ENCODE measurements around the gene PGAP2. TPM values are rescaled to one million over a fixed set of nuclear protein-coding genes. Genes with fewer than 3 reads are reported as not detected.

The PGAP2 gene
- total and polyA plus RNA-seq, 2 of the 13 experiments (the other 11 are each of a cell fraction or from before 2014, with no cell fraction given) = 21.5 to 47.8 TPM

- Histone ChIP-seq H4K20me1 (ENCODE audit: insufficient read depth, low read length) (no peaks in the 10 kb centered on the region), H3K36me3 (replicated peaks in 1 of 2; ENCODE audit: control insufficient read depth in 1 of 2, insufficient read depth in 2 of 2, low read length in 2 of 2) (no peaks in the 10 kb centered on the region), H3K9ac (ENCODE audit: insufficient read depth, low read depth, low read length) (no peak overlapping the region), H2AFZ (ENCODE audit: low read length) (no peak overlapping the region), H3K79me2 (ENCODE audit: insufficient read depth, low read length) (peaks cover 92% of the 10 kb centered on the region), H3K27me3 (ENCODE audit: control insufficient read depth in 1 of 2, insufficient read depth in 2 of 2, low read length in 2 of 2) (no peaks in the 10 kb centered on the region), H3K4me1 (ENCODE audit: insufficient read depth, low read length) (peaks cover 78% of the 10 kb centered on the region), H3K4me3 (replicated peaks in 1 of 3; ENCODE audit: insufficient read depth in 1 of 3, low read depth in 2 of 3, low read length in 3 of 3) (no peak overlapping the region), H3K4me2 (ENCODE audit: low read depth, low read length) (0 out of 2 replicates have a peak overlapping the region, but pooled peaks have one; percentile 1), H3K27ac (ENCODE audit: extremely low read length, insufficient read depth, low read length) (no peak overlapping the region), H3K9me3 (ENCODE audit: low read length) (no peaks in the 10 kb centered on the region)
- TF ChIP-seq POGK (CRISPR knock-in tag; conservative IDR thresholded peaks at IDR 0.05) (no peak), TFE3 (CRISPR knock-in tag; IDR thresholded peaks at IDR 0.05) (no peak), SP4 (CRISPR knock-in tag; IDR thresholded peaks at IDR 0.05) (no peak), TRAFD1 (CRISPR knock-in tag; IDR thresholded peaks at IDR 0.05; ENCODE audit: borderline replicate concordance) (no peak), NR2F1 (CRISPR knock-in tag; IDR thresholded peaks at IDR 0.05) (no peak), PHF20 (CRISPR knock-in tag; IDR thresholded peaks at IDR 0.05) (no peak), CBX5 (CRISPR knock-in tag; IDR thresholded peaks at IDR 0.05; ENCODE audit: borderline replicate concordance) (no peak), CHD4 (IDR thresholded peaks at IDR 0.05; ENCODE audit: borderline replicate concordance, low read length) (no peak), KLF15 (CRISPR knock-in tag; IDR thresholded peaks at IDR 0.05; ENCODE audit: borderline replicate concordance) (no peak), PRMT3 (CRISPR knock-in tag; IDR thresholded peaks at IDR 0.05; ENCODE audit: borderline replicate concordance, low read depth) (no peak), EEA1 (CRISPR knock-in tag; IDR thresholded peaks at IDR 0.05; ENCODE audit: borderline replicate concordance) (no peak)
- intact Hi-C loops (cut with micrococcal nuclease; ENCODE audit: unreplicated experiment) (no loop called here), in situ Hi-C loops (cut with HindIII; ENCODE audit: extremely low pct_ligation_motif_present, low pct_unique_long_range_greater_than_20kb) (no loop called here)
- FAIRE-seq (no peak), ATAC-seq (no peak), DNase-seq (ENCODE audit: low spot score) (no peak)
- POLR2A ChIA-PET = no interaction called here
- no TSS peak for BruUV-seq (replicated peaks)
- WGBS (ENCODE audit: low lambda C conversion rate) = 78% methylated on average over 1 of the region's 1 CpG
- CTCF ChIA-PET (ENCODE audit: low intra/inter-chr PET ratio, low total read pairs) = no interaction called here
These were observed 53.3 kb downstream of the PGAP2 start for GRCh38 chr11:3861683-3862082.

Data from HepG2 (cell line).